NK-92 (cell line): ENCODE results near the gene DNMT3A.

ENCODE experiments used
- DNase-seq: peaks from one replicate; lab custom pipeline; 2025; ENCODE audit not compliant: unreplicated experiment; lab: John Stamatoyannopoulos, UW

Gene DNMT3A

DNA sequence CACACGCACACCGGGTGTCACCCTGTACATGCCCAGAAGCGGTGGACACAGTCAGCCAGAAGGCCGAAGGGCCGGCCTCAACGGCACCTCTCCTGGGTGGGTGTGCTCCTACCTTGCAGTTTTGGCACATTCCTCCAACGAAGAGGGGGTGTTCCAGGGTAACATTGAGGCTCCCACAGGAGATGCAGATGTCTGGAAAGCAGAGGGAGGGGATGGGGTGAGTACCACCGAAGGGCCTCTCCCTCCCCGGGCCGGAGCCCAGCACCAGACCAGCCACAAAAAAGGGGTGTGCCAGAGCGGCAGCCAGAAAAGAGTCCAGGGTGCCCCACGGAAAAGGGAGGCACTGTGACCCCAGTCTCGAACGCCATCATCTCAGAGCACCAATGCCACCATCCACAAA, 96.6 kb downstream of the DNMT3A start:
- no peak for DNase-seq

DNA sequence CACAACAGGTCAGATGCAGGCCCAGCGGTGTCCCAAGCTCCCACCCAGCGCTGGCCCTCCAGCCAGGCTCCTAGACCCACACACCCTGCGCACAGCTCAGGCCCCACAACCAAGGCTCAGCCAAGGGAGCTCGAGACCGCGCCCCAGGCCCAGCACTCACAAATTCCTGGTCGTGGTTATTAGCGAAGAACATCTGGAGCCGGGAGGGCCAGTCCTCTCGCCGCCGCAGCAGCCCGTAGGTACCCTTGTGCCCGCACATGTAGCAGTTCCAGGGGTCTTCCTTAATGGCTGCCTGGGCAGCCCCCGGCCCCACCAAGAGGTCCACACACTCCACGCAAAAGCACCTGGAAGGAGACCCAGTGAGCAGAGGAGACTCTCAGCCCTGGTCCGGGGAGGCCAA, 97.7 kb downstream of the DNMT3A start:
- DNase-seq: no peak

DNA sequence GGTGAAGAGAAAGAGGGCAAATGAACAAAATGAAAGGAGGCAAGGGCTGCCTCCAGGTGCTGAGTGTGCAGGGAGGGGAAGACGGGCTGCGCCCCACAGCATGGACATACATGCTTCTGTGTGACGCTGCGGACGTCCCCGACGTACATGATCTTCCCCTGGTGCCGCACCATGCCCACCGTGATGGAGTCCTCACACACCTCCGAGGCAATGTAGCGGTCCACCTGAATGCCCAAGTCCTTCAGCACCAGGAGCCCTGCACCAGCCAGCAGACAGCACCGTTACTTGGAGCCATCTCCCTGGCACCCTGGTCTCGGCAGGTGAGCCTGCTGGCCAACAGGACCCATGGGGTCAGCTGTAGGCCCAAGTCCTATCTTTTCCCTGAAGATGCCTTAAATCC, 100.3 kb downstream of the DNMT3A start:
- DNase-seq: no peak

DNA sequence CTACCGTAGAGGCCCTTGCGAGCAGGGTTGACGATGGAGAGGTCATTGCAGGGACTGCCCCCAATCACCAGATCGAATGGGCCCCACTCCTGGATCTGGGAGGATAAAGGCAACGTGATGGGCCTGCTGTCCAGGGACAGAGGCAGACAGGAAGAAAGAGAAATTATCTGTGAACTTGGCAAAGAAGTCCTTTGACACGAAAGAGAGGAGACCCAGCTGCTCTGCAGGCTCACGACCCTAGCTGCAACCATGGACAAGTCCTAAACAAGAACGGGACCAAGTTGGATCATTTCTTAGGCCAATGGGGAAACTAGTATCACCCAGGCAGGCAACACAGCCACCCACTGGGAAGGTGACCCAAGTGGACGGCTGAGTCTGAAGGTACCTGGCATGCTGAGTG, 101.1 kb downstream of the DNMT3A start:
- DNase-seq: no peak

DNA sequence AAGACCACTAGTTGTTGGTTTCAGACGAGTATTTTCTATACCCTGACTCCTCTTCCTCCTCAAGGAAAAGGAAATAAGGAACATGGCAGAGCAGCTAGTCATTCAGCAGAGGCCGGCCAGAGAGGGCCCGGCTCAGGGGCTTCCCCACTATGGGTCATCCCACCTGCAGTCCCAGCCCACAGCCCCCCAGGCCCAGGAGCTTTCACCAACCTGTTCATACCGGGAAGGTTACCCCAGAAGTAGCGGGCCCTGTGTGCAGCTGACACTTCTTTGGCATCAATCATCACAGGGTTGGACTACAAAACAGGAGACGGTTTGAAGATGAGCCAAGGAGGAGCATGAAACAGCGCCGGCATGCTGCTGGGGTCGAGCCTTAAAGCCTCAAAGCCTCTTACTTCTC, 102.8 kb downstream of the DNMT3A start:
- no peak for DNase-seq

DNA sequence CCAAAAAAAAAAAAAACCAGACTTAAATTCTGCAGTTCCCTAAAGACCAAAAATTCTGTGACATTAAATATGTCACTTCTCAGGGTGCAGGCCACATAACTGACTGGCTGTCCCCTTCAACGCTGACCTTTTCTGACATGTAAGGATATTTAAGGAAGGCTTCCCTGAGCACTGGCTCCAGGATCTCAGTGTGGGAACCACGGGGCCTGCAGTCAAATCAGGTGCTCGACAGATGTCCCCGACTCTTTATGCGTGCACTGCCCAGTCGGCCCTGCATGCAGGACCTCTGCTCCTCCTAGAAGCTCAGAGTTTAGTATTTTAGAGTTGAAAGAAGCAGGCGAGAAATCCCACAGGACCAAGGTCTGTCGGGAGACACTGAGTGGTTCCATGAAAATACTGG, 104.0 kb downstream of the DNMT3A start:
- no peak for DNase-seq

DNA sequence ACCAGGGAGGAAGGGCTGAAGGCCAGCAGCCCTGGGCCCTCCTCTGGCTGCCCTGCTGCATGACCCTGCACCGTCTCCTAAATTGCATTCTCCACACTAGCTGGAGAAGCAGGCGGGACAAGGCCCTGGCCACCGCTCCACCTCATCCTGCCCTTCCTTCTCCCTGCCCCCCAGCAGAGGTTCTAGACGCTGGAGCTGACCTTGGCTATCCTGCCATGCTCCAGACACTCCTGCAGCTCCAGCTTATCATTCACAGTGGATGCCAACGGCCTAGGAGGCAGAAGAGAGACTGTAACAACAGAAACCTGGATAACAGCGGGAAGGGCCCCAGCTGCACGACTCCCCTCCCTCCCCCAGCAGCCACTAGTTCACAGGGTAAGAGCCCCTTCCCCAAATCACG, 105.0 kb downstream of the DNMT3A start:
- no peak for DNase-seq

DNA sequence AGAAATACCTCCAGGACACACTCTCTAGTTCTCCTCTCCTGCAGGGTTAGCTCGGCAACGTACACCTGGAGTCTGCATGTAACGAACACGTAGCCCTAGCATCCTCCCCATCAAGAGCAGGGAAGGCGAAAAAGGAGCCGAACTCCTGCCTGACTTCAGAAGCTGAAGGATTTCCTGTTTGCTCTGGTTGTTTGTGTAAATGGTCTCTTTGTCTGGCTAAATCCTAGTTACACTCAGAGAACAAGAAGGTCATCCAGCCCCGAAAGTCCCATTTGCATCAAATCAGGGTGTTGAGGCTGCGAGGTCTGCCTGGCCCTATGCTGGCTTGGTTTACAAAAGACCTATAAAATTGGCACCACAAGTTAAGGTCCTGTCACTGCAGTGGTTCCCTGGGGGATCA, 107.0 kb downstream of the DNMT3A start:
- no peak for DNase-seq

DNA sequence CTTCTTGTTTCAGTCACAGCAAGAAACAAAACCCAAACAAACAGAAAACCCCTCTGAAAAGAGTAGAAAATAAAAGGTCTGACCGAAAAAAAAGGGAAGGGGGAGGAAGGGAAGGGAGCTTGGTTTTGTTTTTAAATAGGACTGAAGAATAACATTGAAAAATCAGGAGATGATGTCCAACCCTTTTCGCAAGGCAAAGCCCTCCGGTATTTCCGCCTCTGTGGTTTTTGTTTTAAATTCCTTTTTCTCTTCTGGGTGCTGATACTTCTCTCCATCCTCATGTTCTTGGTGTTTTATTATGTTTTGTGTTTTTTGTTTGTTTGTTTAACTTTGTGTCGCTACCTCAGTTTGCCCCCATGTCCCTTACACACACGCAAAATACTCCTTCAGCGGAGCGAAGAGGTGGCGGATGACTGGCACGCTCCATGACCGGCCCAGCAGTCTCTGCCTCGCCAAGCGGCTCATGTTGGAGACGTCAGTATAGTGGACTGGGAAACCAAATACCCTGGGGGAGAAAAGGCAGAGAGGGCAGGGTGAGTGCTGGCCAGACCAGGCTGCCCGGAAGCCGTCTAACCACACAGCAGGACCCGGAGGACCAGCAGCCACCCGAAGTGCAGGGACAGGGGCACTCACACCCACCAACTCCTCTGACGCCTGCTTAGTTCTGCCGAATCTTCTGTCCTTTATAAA, 107.7 kb downstream of the DNMT3A start:
- DNase-seq: no peak

DNA sequence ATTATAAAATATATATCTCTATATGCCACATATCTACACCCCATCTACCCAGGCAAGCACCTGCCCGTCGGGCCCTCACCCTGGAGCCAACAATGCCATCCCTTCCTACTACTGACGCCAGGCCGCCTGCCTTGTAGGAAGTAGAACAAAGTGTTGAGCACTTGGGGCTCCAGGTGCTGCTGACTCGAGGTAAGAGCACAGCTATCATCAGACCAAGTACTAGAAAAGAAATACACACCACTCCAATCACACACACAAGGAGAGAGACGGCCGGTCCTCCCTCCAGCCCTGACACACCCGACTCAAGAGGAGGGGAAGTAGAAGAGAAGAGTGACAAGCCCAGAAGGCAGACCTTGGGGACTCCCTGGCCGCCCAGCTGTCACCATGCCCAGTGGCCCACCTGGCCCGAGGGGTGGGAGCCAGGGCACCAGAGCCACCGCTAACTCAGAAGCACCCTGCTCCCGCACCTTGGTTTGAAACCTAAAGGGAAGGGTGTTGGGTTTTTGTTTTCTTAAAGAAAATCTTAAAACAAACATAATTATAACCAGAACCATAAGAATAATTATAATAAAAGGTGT, 109.4 kb downstream of the DNMT3A start:
- no peak for DNase-seq

DNA sequence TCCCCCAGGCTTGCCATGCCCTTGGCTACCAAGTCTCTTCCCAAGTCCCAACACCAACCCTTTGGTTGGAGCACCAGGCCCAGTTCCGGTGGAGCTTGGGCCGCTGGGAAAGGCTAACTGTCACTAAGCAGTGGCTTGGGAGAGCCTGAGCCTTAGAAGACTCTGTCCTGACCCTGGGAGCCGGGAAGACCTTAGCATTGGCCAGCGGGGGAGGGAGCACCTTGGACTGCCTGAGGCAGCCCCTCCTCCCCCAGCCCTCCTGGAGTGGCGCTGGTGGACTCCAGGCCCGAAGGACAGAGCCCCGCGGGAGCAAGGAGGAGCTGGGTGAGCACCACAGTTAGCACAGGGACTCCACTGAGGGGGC, 110.8 kb downstream of the DNMT3A start:
- DNase-seq: no peak

DNA sequence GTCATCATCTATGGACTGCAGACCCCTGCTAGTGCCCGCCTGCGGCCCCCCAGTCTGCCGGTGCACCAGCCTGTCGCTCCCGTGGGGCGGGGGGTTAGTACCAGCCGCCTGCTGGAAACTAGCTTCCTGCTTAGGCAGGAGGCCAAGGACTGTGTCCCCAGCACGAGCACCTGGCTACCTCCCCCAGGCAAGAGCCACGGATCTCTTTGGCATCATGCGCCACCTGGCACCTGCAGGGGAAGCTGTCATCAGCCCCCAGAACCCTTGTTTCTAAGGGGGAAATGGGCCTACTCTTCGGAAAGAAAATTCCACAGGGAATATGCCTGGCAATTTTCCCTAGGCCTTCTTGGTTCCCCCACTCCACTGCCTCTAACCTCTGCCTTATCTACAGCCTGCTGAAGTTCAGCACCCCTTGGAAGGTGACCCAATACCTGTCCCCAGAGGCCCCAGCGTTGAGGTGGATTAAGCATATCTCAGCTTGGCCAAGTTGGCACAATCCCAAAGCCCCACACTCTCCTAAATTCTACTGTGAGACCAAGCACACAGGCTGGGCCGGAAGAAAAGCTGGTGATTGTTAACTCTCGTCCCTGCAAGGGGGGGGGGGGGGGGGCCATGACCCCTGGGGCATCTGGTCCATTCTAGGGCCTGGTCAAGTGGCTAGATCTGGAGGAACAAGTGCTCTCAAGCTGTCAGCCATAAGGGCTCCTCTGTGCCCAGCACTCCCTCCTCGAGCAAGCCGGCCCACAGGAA, 111.4 kb downstream of the DNMT3A start:
- DNase-seq: no peak

DNA sequence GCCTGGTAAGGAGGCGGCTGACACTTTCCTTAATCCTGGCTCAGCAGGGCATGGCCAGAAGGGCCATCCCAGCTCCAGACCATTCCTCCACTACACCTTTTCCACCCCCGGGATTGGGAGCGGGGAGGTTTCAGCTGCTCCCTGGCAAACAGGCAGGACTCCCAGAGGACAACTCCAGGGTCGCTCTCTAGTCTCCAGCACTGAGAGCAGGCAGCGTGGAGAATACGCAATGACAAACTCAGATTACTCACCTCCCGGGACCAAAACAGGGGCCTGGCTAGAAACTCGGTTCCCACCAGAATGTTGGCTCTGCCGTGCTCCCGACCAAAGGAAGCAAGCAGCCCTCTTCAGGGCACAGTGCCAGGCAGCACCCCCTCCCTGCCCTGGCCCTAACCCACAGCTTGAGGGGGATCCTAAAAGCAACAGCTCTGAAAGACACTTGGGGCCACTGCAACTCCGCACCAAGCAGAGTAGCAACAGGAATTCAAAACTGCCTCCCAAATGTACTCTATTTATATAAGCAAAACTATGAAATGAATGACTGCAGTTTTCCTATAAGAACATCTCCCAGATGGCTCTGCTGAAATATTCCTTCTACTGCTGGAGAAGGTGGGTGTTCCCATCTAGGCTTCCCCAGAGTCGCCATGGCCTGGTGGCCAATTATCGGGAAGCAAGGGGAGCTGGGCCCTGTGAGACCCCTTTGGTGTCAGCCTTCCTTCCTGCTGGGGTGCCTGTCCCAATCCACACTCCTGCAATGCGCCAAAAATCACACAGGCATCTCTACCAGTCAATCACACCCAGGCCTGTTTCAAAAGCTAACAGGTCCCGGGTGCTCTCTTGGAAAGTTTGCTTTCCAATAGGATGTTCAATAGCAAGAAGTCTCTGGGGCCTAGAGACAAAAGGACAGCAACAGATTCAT, 112.2 kb downstream of the DNMT3A start:
- DNase-seq: no peak

DNA sequence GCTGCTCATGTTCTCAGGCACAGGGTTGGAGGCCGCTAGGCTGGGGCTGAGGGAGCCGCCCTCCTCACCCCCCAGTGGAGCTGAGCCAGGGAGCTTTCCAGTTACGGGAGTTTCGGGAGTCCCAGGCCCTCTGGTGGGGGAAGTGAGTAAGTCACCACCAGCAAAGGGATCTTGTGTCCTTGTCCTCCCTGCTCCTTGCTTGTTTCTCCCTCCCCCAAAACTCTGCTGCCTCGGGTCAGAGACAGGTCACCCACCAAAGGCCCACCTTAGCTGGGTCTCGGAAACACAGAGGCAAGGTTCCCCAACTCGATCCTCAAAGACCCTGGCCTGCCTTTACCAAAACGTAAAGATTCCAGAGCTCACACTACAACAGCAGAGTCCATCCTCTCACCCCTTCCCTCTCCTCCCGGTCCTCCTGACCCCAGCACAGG, 112.9 kb downstream of the DNMT3A start:
- DNase-seq: no peak

DNA sequence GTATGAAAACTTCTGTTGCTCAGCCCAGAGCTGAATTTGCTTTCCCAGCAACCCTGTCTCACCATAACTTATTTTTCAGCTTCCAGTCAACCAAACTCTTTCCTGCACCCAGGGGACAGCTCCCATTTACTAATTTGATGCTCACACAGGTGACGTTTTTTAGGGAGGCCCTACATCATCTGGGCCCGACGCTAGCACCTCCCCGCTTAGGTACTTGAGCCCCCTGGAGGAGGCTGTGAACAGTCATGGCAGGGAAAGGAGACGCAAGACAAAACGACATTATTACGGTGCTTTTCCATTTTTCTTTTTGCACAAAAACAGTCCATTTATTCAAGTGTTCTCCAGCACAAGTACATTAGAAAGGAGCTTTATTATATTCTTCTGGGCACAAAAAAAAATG, 114.1 kb downstream of the DNMT3A start:
- no peak for DNase-seq

DNA sequence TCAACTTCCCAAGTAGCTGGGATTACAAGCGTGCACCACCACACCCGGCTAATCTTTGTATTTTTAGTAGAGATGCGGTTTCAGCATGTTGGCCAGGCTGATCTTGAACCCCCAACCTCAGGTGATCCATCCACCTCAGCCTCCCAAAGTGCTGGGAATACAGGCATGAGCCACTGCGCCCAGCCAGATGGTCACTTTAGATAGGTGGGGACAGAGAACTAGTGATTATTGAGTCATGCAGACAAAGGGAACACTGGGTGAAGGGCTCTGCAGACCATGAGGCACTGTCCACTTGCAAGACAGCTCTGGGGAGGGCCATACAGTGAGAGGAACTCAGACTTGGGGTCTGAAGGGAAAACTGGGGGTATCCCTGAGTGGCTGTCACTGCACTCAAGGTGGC, 114.9 kb downstream of the DNMT3A start:
- no peak for DNase-seq

DNA sequence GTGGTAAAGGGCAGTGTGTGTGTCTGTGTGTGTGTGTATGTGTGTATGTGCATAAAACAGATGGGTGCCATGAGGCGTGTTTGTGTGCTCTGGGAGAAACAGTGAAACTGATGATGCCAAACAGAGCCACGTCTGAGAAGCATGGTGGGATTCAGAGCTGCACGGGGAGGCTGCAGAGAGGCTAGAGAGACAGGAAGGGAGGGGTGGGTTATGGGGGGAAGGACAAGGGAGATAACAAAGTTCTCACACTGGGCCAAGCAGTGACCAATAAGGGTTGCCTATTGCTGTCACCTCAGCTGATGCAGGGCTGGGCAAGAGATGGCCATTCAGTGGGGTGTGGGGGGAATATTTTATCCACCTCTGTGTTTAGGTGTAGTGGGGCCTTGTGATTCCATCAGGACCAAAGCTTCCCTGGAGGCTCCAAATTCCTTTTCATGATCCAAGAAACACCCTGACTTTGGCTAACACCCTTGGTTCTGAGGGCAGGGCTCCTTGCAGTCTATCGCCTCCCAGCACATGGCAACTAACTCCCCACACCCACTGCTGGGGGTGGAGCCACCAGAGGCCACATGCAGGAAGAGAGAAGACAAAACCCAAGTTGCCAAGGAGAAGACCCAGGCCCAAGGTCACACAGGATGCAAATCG, 119.1 kb downstream of the DNMT3A start:
- DNase-seq: no peak

DNA sequence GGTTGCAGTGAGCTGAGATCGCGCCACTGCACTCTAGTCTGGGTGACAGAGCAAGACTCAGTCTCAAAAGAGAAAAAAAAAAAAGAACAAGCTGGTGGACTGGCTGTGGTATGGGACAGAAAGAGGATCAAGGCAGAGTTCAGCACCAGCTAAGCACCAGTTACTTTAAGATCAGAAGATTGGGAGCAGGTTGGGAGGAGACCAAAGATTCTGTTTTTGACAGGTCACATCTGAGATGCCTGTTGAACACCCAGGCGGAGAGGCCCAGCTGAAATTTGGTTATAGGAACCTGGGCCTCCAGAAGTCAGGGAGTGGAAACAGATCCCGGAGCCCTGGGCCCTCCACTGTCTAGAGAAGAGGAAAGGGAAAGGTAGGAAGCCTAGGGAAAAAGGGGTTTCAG, 120.1 kb downstream of the DNMT3A start:
- DNase-seq: no peak

DNA sequence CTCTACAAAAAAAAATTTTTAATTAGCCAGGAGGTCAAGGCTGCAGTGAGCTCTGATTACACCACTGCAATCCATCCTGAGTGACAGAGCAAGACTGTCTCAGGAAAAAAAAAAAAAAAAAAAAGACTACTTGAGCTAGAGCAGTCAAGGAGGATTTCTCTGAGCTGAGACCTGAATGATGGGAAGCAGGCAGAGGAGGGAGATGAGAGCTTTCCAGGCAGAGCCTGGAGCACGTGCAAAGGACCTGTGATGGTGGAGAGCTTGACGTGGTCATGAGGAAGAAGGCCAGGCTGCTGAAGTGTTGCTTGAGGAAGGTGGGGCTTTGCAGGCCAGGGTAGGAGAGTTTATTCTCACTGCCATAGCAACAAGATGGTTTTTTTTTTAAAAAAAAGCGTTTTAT, 121.4 kb downstream of the DNMT3A start:
- DNase-seq: no peak

DNA sequence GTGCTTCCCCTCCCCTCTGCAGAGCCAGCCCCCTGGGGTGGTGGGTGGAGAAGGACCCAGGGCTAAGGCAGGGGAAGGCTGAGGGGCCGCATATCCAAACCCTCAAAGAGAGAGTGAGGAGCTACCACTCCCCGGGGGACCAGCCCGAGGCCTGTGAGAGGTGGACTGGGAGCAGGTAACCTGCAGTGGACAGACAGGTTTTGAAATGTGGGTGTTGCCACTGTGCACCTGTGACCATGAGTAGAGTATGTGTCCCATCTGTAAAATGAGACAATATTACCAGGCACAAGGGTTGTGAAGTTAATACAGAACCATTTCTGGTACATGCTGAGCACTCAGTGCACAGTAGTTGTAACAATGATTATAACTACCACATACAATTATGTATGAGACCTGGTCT, 122.1 kb downstream of the DNMT3A start:
- no peak for DNase-seq

DNA sequence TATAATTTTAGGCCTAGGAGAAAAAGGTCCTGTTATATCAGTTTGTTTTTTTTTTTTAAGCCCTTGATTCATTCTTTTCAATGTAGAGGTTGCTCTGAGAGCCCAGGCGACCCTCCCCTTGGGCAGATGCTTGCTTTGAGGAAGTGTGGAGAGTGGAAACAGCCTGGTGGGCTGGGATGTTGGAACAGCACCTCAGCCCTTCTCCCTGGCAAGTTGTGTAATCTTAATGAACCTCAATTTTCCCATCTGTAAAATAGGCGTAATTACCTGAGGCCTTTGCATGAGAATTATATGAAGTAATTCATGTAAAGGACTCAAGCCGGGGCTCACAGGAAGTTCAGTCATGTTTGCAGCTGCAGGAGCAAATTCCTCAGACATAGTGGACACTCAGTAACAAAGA, 123.6 kb downstream of the DNMT3A start:
- DNase-seq: no peak
